ENCODE results near the gene RSU1.

- no peak for TF ChIP-seq POLR2AphosphoS5 (IDR thresholded peaks at IDR 0.05; ENCODE audit: low read depth, low read length)
- no peak for TF ChIP-seq TAF1 (IDR thresholded peaks at IDR 0.05; ENCODE audit: low read depth, low read length)
- TF ChIP-seq POLR2A (IDR thresholded peaks at IDR 0.05; ENCODE audit: low read depth, low read length): no peak
- no peak for TF ChIP-seq POU2F2 (IDR thresholded peaks at IDR 0.05; ENCODE audit: low read depth, low read length)
- TF ChIP-seq SPI1 (IDR thresholded peaks at IDR 0.05; ENCODE audit: low read depth, low read length): no peak
- no peak for TF ChIP-seq PAX5 (IDR thresholded peaks at IDR 0.05; ENCODE audit: insufficient read depth, low read length, severe bottlenecking)
Observed at GRCh38 chr10:16770670-16771069, 46.6 kb downstream of the RSU1 start.

Data from GM12891 (cell line).